GM21526 (cell line): ENCODE results near the gene NOS1.

Source experiments
- ATAC-seq: cut with Tn5 transposase; IDR thresholded peaks from one replicate; pipeline ENCODE4 v1.9.1; 2021; ENCODE audit warnings: moderate library complexity; ENCODE audit not compliant: unreplicated experiment, low FRiP score

The NOS1 gene

DNA sequence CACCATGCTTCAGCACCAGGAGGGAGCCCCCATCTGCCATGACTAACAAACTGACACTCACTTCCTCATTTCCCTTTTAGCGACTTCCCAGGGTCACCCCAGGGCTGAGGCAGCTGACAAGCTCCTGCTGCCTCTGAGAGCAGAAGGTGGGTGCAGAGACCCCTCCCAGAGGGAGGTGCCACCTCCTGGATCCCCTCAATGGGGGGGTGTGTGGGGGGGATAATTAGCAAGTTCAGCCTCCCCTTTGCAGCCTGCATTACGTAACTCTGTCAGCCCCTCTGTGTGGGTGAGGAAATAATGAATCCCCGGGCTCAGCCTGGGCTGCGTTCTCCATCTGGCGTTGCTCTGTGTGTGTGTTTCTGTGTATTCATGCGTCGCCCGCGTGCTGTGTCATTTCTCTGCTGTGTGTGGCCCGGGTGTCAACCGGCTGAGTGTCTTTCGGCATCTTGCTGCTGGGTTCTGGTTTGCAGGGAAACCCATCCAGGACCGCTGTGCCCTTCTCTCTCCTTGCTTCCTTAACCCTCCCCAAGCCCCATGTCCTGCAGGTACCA, 28.0 kb downstream of the NOS1 start:
- ATAC-seq = no peak

DNA sequence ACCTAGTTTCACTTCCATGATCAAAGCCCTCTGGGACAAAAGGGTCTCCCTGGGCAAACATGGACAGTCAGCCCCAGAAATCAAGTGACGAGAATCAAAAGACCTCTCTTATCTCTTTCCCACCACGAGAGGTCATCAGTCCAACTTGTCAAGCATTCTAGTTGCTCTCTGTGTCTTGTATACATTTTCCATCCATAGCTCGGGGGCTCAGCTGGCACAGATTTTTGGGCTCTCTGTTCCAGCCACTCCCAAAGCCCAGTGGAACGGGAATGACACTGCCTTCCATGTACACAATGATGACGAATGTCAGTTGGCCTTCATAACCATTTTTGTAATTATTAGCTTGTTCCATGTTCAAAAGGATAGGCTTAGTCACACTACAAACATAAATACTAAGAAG, 29.7 kb downstream of the NOS1 start:
- ATAC-seq = no peak

DNA sequence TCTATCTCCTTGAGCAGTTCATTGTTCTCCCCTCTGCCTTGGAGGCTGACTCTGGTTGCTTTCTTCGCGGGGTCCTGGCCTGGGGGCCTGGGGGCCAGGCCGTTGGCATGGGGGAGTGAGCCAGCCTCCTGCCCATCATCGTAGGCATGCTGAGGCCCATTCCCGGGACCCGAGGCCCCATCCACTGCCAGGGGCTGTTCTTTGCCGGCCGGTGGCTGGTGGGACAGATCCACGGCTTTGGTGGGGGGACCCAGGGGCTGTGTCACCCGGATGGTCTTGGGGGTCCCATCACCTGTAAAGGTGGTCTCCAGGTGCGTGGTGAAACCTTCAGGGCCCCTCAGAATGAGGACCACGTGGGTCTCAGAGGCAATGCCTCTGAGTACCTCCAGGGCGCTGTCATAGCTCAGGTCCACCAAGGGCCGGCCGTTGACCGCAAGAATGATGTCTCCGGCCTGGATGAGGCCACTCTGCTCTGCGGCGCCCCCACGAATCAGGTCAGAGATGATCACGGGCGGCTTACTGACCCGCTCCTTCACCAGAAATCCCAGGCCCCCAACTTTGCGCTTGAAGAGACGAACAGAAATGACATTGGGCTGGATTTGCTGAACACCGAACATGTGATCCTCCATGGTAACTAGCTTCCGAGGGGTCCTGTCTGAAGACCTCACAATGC, 30.8 kb downstream of the NOS1 start:
- no peak for ATAC-seq

DNA sequence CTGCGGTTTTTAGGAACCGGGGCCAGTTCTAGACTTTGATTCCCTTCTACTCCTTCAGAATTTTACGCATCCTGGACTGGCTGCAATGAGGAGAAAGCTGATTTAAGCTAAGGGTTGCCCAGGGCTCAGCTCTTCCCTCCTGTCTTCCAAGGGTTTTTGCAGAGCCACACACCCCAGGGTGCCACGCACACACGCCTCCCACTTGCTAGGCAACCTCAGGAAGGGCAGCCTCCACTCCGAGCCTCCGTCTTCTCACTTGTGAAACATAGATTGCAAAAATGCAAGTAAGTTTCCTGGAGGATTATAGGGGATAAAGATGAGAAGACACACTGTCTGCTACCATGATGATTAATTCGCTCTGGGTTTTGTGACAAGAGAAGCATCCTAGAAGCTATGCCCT, 31.7 kb downstream of the NOS1 start:
- no peak for ATAC-seq

DNA sequence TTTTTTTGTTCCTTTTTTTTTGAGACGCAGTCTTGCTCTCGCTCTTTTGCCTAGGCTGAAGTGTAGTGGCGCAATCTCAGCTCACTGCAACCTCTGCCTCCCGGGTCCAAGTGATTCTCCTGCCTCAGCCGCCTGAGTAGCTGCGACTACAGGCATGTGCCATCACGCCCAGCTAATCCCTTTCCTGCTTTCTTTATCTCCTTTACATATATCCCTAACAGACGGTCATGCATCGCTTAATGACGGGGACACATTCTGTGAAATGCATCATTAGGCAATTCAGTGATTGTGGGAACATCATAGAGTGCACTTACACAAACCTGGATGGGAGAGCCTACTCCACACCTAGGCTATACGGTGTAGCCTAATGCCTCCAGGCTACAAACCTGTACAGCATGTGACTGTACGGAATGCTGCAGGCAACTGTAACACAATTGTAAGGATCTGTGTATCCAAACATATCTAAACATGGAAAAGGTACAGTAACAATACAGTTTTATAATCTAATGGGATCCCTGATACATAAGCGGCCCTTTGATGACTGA, 32.8 kb downstream of the NOS1 start:
- ATAC-seq = no peak

DNA sequence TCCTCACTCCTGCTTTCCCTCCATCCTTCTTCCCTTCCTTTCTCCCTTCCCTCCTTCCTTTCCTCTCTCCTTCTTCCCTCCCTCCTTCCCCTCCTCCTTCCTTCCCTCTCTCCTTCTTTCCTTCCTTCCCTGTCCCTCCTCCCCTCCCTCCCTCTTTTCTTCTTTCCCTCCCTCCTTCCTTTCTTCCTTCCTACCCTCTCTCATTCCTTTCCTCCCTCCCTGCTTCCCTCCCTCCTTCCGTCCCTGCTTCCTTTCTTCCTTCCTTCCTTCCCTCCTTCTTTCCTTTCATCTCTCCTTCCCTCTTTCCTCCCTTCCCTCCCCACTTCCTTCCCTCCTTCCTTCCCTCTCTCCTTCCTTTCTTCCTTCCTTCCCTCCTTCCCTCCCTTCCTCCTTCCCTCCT, 39.0 kb downstream of the NOS1 start:
- no peak for ATAC-seq

DNA sequence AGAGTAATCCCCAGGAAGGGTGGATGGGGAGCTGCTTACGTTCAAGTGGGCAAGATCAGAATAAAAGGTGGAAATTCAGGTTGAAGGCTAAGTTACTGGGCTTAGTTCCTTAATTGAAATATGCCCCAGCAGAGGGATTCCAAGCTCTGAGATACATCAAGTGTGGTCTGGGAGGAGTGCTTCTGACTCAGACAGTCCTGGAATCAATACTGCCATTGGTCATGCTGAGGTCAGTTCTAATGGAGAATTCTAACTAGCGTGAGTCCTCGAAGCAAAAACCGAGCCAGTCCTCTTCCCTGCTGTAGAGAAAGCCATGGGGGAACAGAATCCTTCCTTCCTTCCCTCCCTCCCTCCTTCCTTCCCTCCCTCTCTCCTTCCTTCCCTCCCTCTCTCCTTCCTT, 39.9 kb downstream of the NOS1 start:
- no peak for ATAC-seq

DNA sequence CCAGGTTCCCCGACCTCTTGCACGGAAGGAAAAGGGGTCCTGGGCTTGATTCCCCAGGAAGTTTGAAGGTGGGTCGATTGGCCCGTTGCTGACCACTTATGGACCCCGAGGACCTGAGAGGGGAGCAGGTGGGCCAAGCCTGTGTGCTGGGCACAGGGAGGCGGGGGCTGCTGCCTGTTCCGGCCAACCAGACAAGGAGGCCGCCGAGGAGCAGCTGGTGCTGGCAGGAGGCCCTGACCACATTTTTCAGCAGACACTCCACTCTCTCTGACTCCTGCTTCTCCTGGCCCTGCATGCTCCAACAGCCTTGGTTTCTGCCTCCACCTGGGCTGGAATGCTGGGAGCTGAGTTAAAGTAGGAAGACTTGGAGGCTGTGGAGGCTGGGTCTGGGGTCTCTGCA, 42.8 kb downstream of the NOS1 start:
- no peak for ATAC-seq

DNA sequence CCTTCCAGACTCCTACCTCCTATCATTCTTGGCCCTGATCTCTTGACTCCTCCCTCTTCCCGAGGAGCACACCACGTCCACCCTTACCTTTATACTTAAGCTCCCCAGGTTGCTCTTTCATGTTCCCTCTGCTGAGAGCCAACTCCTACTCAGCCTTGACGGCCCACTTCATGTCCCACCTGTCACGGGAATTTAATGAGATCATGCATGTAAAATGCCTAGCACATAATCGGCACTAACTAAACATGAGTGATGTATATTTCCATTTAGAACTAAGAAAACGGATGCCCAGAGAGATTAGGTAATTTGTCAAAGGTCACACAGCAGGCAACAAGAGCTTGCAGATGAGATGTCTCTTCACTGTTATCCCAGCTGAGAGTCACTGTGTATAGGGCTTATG, 45.1 kb downstream of the NOS1 start:
- ATAC-seq = no peak

DNA sequence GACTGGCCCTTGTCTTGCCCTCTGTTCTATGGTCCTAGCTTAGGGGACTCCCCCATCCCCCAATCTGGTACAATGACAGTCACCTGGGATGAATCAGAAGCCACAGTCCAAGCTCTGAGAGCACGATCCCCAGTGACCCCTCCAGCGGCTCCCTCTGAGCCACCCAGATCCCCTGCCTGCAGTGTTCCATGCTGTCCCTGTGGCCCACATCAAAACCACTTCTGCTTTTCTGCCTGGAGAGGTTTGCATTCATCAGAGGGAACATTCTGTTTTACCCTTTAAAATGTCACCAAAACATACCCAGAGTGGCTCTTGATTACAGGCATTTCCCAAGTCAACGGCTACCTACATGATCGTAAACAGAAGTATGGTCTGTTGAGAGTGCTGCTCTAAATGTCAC, 47.5 kb downstream of the NOS1 start:
- no peak for ATAC-seq

DNA sequence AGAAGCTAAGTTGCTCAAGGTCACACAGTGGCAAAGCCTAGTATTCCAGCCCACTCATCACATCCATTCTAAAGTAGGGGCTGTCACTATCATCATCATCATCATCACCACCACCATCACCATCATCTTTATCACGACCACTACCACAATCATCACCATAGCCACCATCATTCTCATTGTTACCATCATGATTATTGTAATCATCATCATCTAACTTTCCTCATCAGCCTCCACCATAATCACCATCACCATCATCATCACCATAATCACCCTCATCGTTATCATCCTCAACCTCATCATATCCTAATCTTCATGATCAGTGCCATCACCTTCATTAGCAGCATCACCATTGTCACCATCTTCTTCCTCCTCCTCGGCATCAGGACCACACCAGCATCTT, 48.7 kb downstream of the NOS1 start:
- ATAC-seq = no peak

DNA sequence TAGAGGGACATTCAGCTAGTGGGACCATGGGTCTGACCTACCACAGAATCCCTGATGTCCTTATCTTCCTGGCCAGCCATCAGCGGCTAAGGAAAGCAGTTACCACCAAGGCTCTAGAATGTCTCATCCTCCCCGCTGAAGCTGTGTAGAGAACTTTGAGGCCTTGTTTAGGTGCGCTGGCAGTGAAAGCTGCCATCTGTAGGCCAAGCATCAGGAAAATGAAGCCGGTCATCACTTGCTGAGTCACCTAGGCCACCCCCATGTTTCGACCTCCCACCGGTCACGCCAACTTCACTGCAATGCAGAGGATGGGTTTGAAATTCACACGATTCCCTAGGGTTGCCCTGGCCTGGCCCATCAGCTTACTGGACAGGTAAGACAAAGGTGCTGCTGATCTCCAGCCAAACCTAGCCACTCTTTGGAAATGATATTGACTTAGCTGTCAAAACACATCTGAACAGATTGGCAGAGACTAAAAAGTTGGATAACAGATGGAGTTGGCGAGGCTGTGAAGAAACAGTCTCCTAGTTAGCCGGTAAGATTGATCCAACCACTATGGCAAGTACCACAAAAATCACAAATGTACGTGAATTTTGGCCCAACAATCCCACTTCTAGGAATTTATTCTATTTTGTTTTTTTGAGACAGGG, 52.0 kb downstream of the NOS1 start:
- no peak for ATAC-seq

DNA sequence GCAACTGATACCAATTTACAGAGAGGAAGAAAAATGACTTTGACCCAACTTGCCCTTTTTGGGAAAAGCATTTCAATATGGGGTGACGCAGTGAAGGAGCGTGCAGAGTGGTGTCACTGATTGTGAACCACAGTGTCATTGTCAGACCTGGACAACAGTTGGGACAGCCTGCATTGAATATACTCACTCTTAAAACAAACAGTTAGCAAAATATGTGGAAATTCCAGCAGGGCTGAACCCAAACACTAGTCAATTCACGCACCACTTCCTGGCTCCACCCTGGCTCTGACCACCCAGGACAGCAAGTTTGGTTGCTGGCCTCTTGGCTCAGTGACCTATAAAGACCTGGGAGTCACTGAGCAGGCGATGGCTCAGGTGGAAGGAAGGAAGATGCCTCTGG, 61.3 kb downstream of the NOS1 start:
- ATAC-seq = no peak

DNA sequence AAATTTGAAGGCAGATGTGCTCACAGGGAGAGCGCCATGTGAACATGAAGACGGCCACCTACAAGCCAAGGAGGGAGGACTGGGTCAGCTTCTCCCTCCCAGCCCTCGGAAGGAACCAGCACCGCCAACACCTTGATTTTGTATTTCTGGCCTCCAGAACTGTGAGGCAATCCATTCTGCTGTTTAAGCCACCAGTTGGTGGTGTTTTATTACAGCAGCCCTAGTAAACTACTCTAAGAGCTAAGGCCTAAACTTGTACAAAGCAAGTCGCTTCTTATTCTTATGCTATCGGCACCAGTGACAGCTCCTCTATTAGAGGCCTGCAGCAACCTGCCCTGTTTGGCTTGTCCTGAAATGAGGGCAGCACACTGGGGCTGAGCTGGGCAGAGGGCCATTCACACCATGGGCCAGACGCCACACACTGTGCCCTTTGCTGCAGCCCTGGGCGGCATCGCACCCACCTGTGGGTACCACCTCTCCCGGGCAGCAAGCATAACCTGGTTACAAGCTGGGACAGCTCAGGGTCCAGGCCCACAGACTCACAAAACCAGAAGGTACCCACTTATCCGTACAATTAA, 62.7 kb downstream of the NOS1 start:
- ATAC-seq = no peak

DNA sequence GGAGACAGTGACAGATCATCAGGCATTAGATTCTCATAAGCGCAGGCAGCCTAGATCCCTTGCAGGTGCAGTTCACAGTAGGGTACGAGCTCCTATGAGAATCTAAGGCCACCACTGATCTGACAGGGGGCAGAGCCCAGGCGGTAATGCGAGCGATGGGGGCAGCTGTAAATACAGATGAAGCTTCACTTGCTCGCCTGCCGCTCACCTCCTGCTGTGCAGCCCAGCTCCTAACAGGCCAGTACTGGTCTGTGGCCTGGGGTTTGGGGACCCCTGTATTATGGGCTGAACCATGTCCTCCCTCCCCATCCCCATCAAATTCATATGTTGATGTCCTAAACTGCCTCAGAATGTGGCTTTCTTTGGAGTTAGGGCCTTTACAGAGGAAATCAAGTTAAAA, 63.2 kb downstream of the NOS1 start:
- ATAC-seq = no peak

DNA sequence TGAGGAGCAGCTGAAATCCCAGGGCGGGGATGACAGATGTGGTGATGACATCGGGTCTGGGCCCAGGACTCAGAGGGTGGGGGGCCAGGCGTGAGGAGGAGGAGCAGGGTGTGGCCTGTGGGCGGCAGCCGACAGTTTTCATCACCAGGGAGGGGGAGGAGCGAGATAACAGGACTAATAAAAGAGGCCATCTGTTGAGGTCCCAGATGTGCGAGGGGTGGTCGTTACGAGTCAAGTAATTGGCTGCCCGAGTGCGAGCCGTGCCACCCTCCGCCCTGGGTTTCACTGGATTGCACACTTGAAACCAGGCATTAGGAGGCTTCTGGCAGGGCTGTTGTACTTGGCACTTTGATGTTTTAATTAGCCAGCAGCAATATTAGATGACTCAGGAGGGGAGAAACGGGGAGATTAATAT, 67.2 kb downstream of the NOS1 start:
- no peak for ATAC-seq

DNA sequence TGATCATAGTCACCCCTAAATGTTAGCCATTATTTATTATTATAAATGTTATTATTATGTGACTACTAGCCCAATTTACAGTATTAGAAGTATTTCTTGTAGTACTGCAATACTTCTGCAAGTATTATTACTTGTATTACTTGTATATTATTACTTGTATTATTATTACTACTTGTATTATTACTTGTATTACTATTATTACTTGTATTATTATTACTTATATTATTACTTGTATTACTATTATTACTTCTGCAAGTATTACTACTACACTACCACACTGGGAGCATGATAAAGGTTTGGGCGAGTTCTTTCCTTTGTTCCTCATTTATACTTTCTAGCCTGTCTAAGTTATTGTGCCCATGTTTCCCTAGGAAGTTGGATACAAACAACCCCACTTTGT, 67.9 kb downstream of the NOS1 start:
- ATAC-seq = no peak

DNA sequence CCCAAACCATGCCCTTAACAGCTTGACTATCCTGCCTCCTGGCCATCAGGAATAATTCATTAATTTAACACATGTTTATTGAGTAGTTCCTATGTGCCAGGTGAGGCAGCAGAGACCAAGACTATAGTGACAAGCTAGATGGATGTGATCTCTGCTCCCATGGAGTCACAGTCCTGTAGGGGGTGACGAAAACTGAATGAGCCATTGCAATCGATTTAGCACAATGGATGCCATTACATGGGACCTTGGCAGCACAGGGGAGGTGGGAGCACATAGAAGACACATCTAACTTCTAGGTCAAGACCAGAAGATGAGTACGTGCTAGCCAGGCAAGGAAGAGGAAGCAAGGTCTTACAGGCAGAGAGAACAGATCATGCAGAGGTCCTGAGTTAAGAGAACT, 68.7 kb downstream of the NOS1 start:
- no peak for ATAC-seq

DNA sequence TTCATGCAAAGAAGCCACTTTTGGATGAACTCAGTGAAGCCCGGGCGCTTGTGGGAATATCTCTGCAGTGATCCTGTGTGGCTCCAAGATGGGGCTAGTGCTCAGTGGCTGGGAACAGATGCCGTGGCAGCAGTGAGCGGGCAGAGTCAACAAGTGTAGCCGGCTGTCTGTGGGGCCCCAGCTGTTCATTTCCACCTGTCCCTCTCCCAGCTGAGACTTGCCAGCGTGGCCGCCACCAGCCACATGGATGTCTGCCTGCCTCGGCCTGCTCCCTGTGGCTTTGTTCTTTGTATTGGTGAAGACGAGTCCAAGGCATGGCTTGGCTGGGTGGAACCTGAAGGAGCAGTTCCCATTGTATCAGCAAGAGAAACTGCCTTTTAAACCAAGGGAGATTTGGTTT, 77.3 kb downstream of the NOS1 start:
- ATAC-seq = no peak

DNA sequence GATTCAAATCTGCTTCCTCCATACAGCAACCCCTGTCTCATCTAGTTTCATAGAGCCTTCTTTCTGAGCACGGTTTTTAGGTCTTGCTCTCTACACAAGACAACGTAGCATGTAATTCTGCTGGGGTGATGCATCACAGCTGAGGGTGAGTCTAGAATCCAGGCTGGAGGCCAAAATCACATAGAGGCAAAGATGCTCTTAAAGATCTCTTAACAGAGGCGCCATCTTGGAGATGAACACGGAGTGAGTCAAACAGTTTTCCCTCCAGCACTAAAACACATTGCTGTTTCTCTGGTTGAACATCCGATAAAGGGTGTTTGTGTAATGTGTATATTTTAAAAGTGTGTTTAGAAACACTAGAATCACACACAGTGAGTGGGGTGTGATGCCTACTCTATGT, 78.9 kb downstream of the NOS1 start:
- no peak for ATAC-seq

DNA sequence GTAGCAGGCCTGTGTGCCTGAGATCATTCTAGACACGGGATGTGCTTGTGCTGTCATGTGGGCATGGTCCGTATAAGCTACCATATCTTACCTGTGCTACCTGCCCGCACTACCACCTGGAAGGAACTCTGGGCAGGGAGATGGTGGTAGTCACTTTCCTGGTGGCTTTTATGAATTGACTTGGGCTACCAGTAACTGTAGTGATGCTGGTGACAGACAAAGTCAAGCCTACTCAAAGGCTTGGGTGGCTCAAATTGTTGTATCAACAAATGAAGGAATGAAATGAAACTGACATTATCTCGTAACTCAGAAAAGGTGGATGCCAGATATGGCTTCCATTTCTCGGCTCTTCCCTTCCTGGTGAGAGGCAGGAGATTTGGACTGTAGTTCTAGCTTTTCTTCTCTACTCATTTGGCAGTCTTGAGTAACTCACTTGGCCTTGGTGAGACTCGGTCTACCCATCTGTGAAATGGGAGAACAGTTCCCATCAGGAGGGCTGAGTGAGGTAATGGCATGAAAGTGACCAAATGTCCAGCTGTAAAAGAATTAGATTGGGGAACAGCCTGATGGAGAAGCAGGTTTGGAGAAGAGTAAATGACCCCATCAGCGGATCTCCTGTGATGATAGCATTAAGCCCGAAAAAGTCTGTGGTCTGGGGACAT, 81.3 kb downstream of the NOS1 start:
- ATAC-seq = no peak
